Liver (tissue), 3 donors: ENCODE measurements around the gene MTPN.

Source experiments
- EGR1 ChIP-seq, 2 donors: IDR thresholded peaks; 2 replicates each; pipeline ENCODE4 v1.6.1; 2016 to 2018; ENCODE audit warnings: antibody characterized with exemption in 2 of 2, low read depth in 2 of 2
- FOXA1 ChIP-seq: IDR thresholded peaks from 2 replicates; pipeline ENCODE4 v1.6.1; 2016; ENCODE audit warnings: antibody characterized with exemption
- GABPA ChIP-seq, 2 donors: IDR thresholded peaks in 1 of 2; conservative IDR thresholded peaks in 1 of 2; 2 replicates each; pipeline ENCODE4 v1.6.1; 2016; ENCODE audit warnings: antibody characterized with exemption in 2 of 2, mild to moderate bottlenecking in 1 of 2, moderate library complexity in 1 of 2
- JUND ChIP-seq, 2 donors: IDR thresholded peaks; 2 replicates each; pipeline ENCODE4 v1.6.1; 2016; ENCODE audit warnings: antibody characterized with exemption in 2 of 2
- NR2F2 ChIP-seq: IDR thresholded peaks from 2 replicates; pipeline ENCODE4 v1.6.1; 2016; ENCODE audit warnings: antibody characterized with exemption
- RXRA ChIP-seq, 2 donors: IDR thresholded peaks; 2 replicates each; pipeline ENCODE4 v1.6.1; 2017 to 2018; ENCODE audit warnings: antibody characterized with exemption in 2 of 2, mild to moderate bottlenecking in 1 of 2
- TAF1 ChIP-seq: conservative IDR thresholded peaks from 2 replicates; pipeline ENCODE4 v1.6.1; 2016; ENCODE audit warnings: antibody characterized with exemption, mild to moderate bottlenecking
- YY1 ChIP-seq: IDR thresholded peaks from 2 replicates; pipeline ENCODE4 v1.6.1; 2016; ENCODE audit warnings: antibody characterized with exemption, mild to moderate bottlenecking
- TF ChIP-seq, protein P1 (sequence below): fragments of 150-350 bp; IDR thresholded peaks from 2 replicates; pipeline ENCODE4 v1.5.1; 2017; ENCODE audit warnings: improper control_type of control experiment, low read depth, low read length; ENCODE audit not compliant: missing input control
- TF ChIP-seq, protein P2 (sequence below): IDR thresholded peaks from 2 replicates; pipeline ENCODE4 v1.6.1; 2016; ENCODE audit warnings: antibody characterized with exemption, mild to moderate bottlenecking
- TF ChIP-seq, protein P3 (sequence below): IDR thresholded peaks from 2 replicates; pipeline ENCODE4 v1.6.1; 2016; ENCODE audit warnings: antibody characterized with exemption
- donor health status: healthy.
- donor health status: healthy.

DNA sequence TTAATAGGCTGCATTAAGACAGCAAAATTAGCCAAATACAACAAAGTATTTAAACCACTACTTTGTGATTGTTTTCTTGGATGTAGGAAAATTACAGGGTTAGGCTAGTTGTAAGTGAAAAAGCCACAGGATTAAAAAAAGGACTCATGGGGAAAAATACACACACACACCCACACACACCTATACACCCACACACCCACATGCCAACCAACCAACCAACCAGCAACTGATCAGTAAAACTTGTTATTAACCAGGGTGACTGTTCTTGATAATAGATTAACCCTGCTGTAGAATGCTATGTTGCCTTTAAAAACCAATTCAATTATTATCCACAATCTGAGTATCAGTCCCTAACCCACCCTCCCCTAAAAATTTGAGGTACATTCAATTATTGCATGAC lies 49.0 kb downstream of the MTPN start:
- TF ChIP-seq, protein P1, sequence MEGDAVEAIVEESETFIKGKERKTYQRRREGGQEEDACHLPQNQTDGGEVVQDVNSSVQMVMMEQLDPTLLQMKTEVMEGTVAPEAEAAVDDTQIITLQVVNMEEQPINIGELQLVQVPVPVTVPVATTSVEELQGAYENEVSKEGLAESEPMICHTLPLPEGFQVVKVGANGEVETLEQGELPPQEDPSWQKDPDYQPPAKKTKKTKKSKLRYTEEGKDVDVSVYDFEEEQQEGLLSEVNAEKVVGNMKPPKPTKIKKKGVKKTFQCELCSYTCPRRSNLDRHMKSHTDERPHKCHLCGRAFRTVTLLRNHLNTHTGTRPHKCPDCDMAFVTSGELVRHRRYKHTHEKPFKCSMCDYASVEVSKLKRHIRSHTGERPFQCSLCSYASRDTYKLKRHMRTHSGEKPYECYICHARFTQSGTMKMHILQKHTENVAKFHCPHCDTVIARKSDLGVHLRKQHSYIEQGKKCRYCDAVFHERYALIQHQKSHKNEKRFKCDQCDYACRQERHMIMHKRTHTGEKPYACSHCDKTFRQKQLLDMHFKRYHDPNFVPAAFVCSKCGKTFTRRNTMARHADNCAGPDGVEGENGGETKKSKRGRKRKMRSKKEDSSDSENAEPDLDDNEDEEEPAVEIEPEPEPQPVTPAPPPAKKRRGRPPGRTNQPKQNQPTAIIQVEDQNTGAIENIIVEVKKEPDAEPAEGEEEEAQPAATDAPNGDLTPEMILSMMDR: no peak
- TF ChIP-seq RXRA (IDR thresholded peaks at IDR 0.05) (no peak), JUND (IDR thresholded peaks at IDR 0.05) (no peak), GABPA (IDR thresholded peaks at IDR 0.05 in 1 of 2, conservative IDR thresholded peaks at IDR 0.05 in 1 of 2) (no peak), TAF1 (no peak), YY1 (no peak), EGR1 (IDR thresholded peaks at IDR 0.05; ENCODE audit: low read depth in 2 of 2) (no peak), NR2F2 (no peak), FOXA1 (no peak)
- TF ChIP-seq, protein P2, sequence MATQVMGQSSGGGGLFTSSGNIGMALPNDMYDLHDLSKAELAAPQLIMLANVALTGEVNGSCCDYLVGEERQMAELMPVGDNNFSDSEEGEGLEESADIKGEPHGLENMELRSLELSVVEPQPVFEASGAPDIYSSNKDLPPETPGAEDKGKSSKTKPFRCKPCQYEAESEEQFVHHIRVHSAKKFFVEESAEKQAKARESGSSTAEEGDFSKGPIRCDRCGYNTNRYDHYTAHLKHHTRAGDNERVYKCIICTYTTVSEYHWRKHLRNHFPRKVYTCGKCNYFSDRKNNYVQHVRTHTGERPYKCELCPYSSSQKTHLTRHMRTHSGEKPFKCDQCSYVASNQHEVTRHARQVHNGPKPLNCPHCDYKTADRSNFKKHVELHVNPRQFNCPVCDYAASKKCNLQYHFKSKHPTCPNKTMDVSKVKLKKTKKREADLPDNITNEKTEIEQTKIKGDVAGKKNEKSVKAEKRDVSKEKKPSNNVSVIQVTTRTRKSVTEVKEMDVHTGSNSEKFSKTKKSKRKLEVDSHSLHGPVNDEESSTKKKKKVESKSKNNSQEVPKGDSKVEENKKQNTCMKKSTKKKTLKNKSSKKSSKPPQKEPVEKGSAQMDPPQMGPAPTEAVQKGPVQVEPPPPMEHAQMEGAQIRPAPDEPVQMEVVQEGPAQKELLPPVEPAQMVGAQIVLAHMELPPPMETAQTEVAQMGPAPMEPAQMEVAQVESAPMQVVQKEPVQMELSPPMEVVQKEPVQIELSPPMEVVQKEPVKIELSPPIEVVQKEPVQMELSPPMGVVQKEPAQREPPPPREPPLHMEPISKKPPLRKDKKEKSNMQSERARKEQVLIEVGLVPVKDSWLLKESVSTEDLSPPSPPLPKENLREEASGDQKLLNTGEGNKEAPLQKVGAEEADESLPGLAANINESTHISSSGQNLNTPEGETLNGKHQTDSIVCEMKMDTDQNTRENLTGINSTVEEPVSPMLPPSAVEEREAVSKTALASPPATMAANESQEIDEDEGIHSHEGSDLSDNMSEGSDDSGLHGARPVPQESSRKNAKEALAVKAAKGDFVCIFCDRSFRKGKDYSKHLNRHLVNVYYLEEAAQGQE: no peak
- TF ChIP-seq, protein P3, sequence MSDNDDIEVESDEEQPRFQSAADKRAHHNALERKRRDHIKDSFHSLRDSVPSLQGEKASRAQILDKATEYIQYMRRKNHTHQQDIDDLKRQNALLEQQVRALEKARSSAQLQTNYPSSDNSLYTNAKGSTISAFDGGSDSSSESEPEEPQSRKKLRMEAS: no peak
